Ovary (tissue), 9 donors: ENCODE results near the gene RNF166. TPM values are rescaled to one million over a fixed set of nuclear protein-coding genes. Genes with fewer than 3 reads are reported as not detected.

Source experiments
- DNase-seq, 5 donors: peaks; one replicate each; pipeline ENCODE4 v3.0.0-alpha.2; 2019 to 2020
- H3K27ac ChIP-seq, 2 donors: fragments of 200-600 bp; one replicate each; pipeline versions ENCODE4 v1.5.1 to v1.8.0; 2019 to 2022
- H3K27me3 ChIP-seq: fragments of 200-600 bp; one replicate; pipeline ENCODE4 v1.8.0; 2022
- H3K36me3 ChIP-seq: fragments of 200-600 bp; sonication (generic); one replicate; pipeline ENCODE4 v1.5.1; 2019
- H3K4me1 ChIP-seq: one replicate; pipeline ENCODE4 v1.8.1; 2013; ENCODE audit warnings: mild to moderate bottlenecking, moderate library complexity; ENCODE audit not compliant: insufficient read depth
- H3K4me3 ChIP-seq: fragments of 200-600 bp; sonication (generic); one replicate; pipeline ENCODE4 v1.5.1; 2017
- H3K9me3 ChIP-seq, 2 donors: fragments of 200-600 bp in 1 of 2; sonication (generic) in 1 of 2; one replicate each; pipeline versions ENCODE4 v1.5.1 to v1.8.1; 2013 to 2019; ENCODE audit warnings: mild to moderate bottlenecking in 1 of 2, moderate library complexity in 1 of 2
- EP300 ChIP-seq: sonication (generic); formaldehyde crosslinking; IDR thresholded peaks from one replicate; pipeline ENCODE4 v1.6.1; 2017; ENCODE audit warnings: antibody characterized with exemption
- POLR2A ChIP-seq: fragments of 450-650 bp; IDR thresholded peaks from one replicate; pipeline ENCODE4 v1.6.1; 2017; ENCODE audit warnings: antibody characterized with exemption, mild to moderate bottlenecking, moderate library complexity
- WGBS, 3 donors: extraction: QIAGEN DNeasy Blood & Tissue Kit in 1 of 3; methylation state at CpG; one replicate each; pipeline versions ENCODE4 v1.1.5 to v1.1.7; 2013 to 2017; 5-methylcytosine and 5-hydroxymethylcytosine counted together
- intact Hi-C, 4 donors: fragments of 100-400 bp; cut with DNase I; formaldehyde crosslinking; loops; one replicate each; pipeline versions ENCODE4 v1.11.0 to v1.15.1; 2022 to 2023
- polyA plus RNA-seq, 2 donors: library from polyadenylated mRNA; stranded (reverse); fragments of 200-250 nt in 1 of 2; fragments of 350-450 nt in 1 of 2; fragmentation: Illumina TruSeq in 1 of 2; extraction: RNeasy Lipid Tissue Mini Kit (QIAGEN cat#74804) in 1 of 2; gene quantifications; one replicate each; pipeline ENCODE4 v1.2.3, GENCODE V29; 2013 to 2014
- total RNA-seq, 7 donors: library from RNA; depleted of rRNA in 2 of 7; stranded (reverse); fragments of >200 nt in 2 of 7; fragmentation: NEBNext Ultra II Directional in 3 of 7; extraction: Animal tissue kit (Norgen Biotek cat#: 25700) in 3 of 7; gene quantifications; one replicate each; pipeline versions ENCODE4 v1.1.0 to v1.2.4, GENCODE V29; 2016 to 2023
- TF ChIP-seq, protein P1 (sequence below), 3 donors: fragments of 450-650 bp in 2 of 3; fragments of 200-600 bp in 1 of 3; IDR thresholded peaks; one replicate each; pipeline versions ENCODE4 v1.5.1 to v1.8.0; 2016 to 2022; ENCODE audit warnings: antibody characterized with exemption in 3 of 3, mild to moderate bottlenecking in 1 of 3
- donor health status: DM: no; HTN: no; CAD: no; lungs with moderate emphysema.
- donor health status: DM: no; HTN: no; CAD: no.
- donor health status: Bipolar disorder and iron deficiency.
- donor health status: DM: yes; HTN: yes; CAD: no.
- donor health status: DM: no; HTN: no; CAD: no.
- donor health status: DM: yes; HTN: yes; CAD: no.

RNF166 gene
- total and polyA plus RNA-seq, 9 donors, result 4.7 to 26.5 (median 20.9) TPM

GRCh38 chr16:88723911-88724310 is 17.7 kb upstream of the RNF166 start:
- Histone ChIP-seq H3K4me3 (no peak overlapping the region), H3K36me3 (no peaks in the 10 kb centered on the region), H3K27ac (no peak overlapping the region), H3K27me3 (no peaks in the 10 kb centered on the region), H3K9me3 (no peaks in the 10 kb centered on the region), H3K4me1 (no peaks in the 10 kb centered on the region)
- no peak for DNase-seq
- no peak for TF ChIP-seq POLR2A
- TF ChIP-seq, protein P1, sequence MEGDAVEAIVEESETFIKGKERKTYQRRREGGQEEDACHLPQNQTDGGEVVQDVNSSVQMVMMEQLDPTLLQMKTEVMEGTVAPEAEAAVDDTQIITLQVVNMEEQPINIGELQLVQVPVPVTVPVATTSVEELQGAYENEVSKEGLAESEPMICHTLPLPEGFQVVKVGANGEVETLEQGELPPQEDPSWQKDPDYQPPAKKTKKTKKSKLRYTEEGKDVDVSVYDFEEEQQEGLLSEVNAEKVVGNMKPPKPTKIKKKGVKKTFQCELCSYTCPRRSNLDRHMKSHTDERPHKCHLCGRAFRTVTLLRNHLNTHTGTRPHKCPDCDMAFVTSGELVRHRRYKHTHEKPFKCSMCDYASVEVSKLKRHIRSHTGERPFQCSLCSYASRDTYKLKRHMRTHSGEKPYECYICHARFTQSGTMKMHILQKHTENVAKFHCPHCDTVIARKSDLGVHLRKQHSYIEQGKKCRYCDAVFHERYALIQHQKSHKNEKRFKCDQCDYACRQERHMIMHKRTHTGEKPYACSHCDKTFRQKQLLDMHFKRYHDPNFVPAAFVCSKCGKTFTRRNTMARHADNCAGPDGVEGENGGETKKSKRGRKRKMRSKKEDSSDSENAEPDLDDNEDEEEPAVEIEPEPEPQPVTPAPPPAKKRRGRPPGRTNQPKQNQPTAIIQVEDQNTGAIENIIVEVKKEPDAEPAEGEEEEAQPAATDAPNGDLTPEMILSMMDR (IDR thresholded peaks at IDR 0.05), result no peak
- TF ChIP-seq EP300, result no peak
- intact Hi-C loops, result no loop called here
- 90 to 93% (median 90%) methylated on average over 17 of the region's 17 CpGs for WGBS, 3 donors

DNA sequence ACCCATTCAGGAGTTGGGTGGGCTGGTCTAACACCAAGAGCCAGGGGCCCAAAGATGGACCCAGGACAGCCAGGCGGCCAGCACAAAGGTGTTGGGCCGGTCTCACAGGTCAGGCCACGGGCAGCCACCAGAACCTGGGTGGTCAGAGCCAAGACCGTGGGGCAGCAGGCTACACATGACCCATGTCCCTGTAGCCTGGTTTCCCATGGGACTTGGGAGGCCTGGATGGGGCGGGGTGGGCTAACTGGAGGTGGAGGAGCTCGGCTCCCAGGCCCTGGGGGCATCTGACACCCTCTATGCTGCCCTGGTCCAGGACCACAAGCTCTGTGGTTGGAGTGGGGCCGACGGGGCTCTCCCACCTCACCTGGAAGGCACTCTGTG is 17.3 kb upstream of the RNF166 start:
- Histone ChIP-seq H3K4me3 (no peak overlapping the region), H3K27me3 (no peaks in the 10 kb centered on the region), H3K9me3 (no peaks in the 10 kb centered on the region), H3K4me1 (no peaks in the 10 kb centered on the region), H3K27ac (no peak overlapping the region), H3K36me3 (no peaks in the 10 kb centered on the region)
- TF ChIP-seq, protein P1 (IDR thresholded peaks at IDR 0.05), result no peak
- TF ChIP-seq POLR2A (no peak), EP300 (no peak)
- DNase-seq, result no peak
- intact Hi-C loops, result no loop called here
- WGBS, 3 donors, result 81 to 92% (median 85%) methylated on average over 7 to 8 of the region's 8 CpGs

- TF ChIP-seq, protein P1 (IDR thresholded peaks at IDR 0.05), result no peak
- no peak for TF ChIP-seq EP300
- no peak for TF ChIP-seq POLR2A
- Histone ChIP-seq H3K27me3 (no peaks in the 10 kb centered on the region), H3K4me3 (no peak overlapping the region), H3K36me3 (no peaks in the 10 kb centered on the region), H3K4me1 (no peaks in the 10 kb centered on the region), H3K27ac (no peak overlapping the region), H3K9me3 (no peaks in the 10 kb centered on the region)
- whole genome bisulfite sequencing, 3 donors, result 90 to 91% (median 90%) methylated on average over 24 to 39 of the region's 39 CpGs
- DNase-seq, result no peak
- intact Hi-C loops, result no loop called here
Measured at GRCh38 chr16:88722784-88723506, 16.7 kb upstream of the RNF166 start.

GRCh38 chr16:88721815-88722755 is 15.9 kb upstream of the RNF166 start:
- intact Hi-C loops, result no loop called here
- H3K4me1 ChIP-seq, result no peaks in the 10 kb centered on the region
- 92 to 94% (median 92%) methylated on average over 57 to 61 of the region's 61 CpGs for WGBS, 3 donors

More at GRCh38 chr16:88721815-88722755, 15.9 kb upstream of the RNF166 start:
- Histone ChIP-seq H3K27ac (no peak overlapping the region), H3K9me3 (no peaks in the 10 kb centered on the region), H3K4me3 (no peak overlapping the region), H3K36me3 (no peaks in the 10 kb centered on the region), H3K27me3 (no peaks in the 10 kb centered on the region)
- no peak for TF ChIP-seq POLR2A
- TF ChIP-seq EP300, result no peak
- TF ChIP-seq, protein P1 (IDR thresholded peaks at IDR 0.05), result no peak
- no peak for DNase-seq
